K562 (cell line): ENCODE results near the gene DGCR8. TPM values are rescaled to one million over a fixed set of nuclear protein-coding genes. Genes with fewer than 3 reads are reported as not detected.

Experiments
- HMGXB4 ChIP-seq: sonication (generic); formaldehyde crosslinking; IDR thresholded peaks from 2 replicates; pipeline ENCODE4 v1.8.1; 2023; ENCODE audit warnings: mild to moderate bottlenecking, missing genetic modification reagents
- HNRNPUL1 ChIP-seq: fragments of 200-400 bp; formaldehyde crosslinking; IDR thresholded peaks from 2 replicates; pipeline ENCODE4 v1.6.1; 2017; ENCODE audit warnings: low read length
- PATZ1 ChIP-seq: fragments of 250-450 bp; sonication (Bioruptor Pico); IDR thresholded peaks from 2 replicates; pipeline ENCODE4 v1.5.0; 2020; ENCODE audit warnings: mild to moderate bottlenecking, borderline replicate concordance
- PML ChIP-seq: IDR thresholded peaks from 2 replicates; pipeline ENCODE4 v1.6.1; 2012; ENCODE audit warnings: low read length, inconsistent platforms
- THRB ChIP-seq: fragments of 450-650 bp; formaldehyde crosslinking; conservative IDR thresholded peaks from 2 replicates; pipeline ENCODE4 v1.4.0; 2022; ENCODE audit warnings: mild to moderate bottlenecking, missing genetic modification characterization
- TRIM28 ChIP-seq: fragments of 450-650 bp; IDR thresholded peaks from 2 replicates; pipeline ENCODE4 v1.6.1; 2017
- ZBTB40 ChIP-seq, 2 experiments: fragments of 450-650 bp in 1 of 2; sonication (generic) in 1 of 2; formaldehyde crosslinking in 1 of 2; IDR thresholded peaks; 2 replicates each; pipeline versions ENCODE4 v1.7.1 to v1.9.0; 2016 to 2022; ENCODE audit warnings: inconsistent platforms in 1 of 2, mild to moderate bottlenecking in 1 of 2, missing genetic modification reagents in 1 of 2
- ZBTB8A ChIP-seq: fragments of 450-650 bp; IDR thresholded peaks from 2 replicates; pipeline ENCODE4 v1.6.1; 2018; ENCODE audit warnings: mild to moderate bottlenecking, moderate library complexity; ENCODE audit not compliant: partially characterized antibody
- ZNF561 ChIP-seq: fragments of 450-650 bp; formaldehyde crosslinking; conservative IDR thresholded peaks from 2 replicates; pipeline ENCODE4 v1.4.0; 2020; ENCODE audit warnings: mild to moderate bottlenecking, moderate library complexity
- polyA plus RNA-seq, 8 experiments: library from polyadenylated mRNA; depleted of rRNA in 4 of 8; stranded (reverse) in 5 of 8; unstranded in 3 of 8; fragments of >200 nt; fragmentation: Nextera tagmentation in 2 of 8; fragmentation: Illumina TruSeq in 1 of 8; extraction: Ambion mirVana in 2 of 8; extraction: Trizol in 1 of 8; gene quantifications; 2 replicates each; pipeline versions ENCODE4 v1.2.1 to v1.2.3, GENCODE V29; 2011 to 2014; ENCODE audit warnings: inconsistent platforms in 1 of 8, missing spikeins in 1 of 8
- total RNA-seq, 7 experiments: library from RNA; depleted of rRNA in 6 of 7; stranded (reverse); fragments of >200 nt in 6 of 7; fragmentation: Illumina TruSeq in 2 of 7; extraction: Trizol in 2 of 7; gene quantifications; 2 replicates each; pipeline versions ENCODE4 v1.2.1 to v1.2.3, GENCODE V29; 2011 to 2021; ENCODE audit warnings: low replicate concordance in 1 of 7

DGCR8 gene
- total and polyA plus RNA-seq, 9 of the 15 experiments (the other 6 are each of a cell fraction or from before 2014, with no cell fraction given) = 5.9 to 144 (median 80.1) TPM

GRCh38 chr22:20034143-20034542, 45.9 kb upstream of the DGCR8 start (continued):
- no peak for TF ChIP-seq ZBTB40 (IDR thresholded peaks at IDR 0.05)
- TF ChIP-seq ZBTB40 (CRISPR knock-in tag; IDR thresholded peaks at IDR 0.05) = no peak
- no peak for TF ChIP-seq ZBTB8A
- TF ChIP-seq THRB (CRISPR knock-in tag) = 0 out of 2 replicates have a peak, but pooled peaks have one; percentile 45
- TF ChIP-seq PML = no peak
- no peak for TF ChIP-seq PATZ1 (CRISPR knock-in tag)
- TF ChIP-seq HMGXB4 (CRISPR knock-in tag) = no peak; the same call in 1 of the 2 replicates
- no peak for TF ChIP-seq ZNF561 (CRISPR knock-in tag)
- TF ChIP-seq HNRNPUL1 = no peak
- 0 out of 2 replicates have a peak, but pooled peaks have one; percentile 41 for TF ChIP-seq TRIM28
